NCI-H1694 (cell line): ENCODE data around the gene DCP1B.
A peak's percentile ranks its signal among the peaks of the same experiment; 100 is the strongest.
"Not testable (repeated sequence)": the region's sequence is repeated elsewhere in the genome, so short reads cannot be mapped to it uniquely, and the experiment has no call there.

ENCODE experiments used
- DNase-seq: peaks from one replicate; lab custom pipeline; 2025; lab: John Stamatoyannopoulos, UW

The DCP1B gene

DNA sequence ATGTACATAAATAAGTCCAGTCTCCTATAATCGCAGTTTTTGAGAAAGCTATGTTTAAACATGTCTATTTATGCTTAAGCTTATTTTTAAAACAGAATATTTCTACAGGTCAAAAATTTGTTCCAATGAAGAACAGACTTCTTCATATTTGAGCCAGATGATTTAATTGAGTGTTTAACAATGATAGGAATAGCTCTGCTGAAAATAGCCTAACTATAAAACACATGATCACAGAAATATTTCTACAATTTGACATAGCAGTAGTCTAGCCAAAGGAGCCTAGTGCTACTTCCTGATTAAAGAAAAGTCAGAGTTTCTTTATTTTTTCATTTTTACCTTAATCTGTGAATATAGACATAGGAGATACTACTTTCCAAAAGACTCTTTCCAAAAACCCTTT lies 29.4 kb downstream of the DCP1B start:
- DNase-seq: no peak

DNA sequence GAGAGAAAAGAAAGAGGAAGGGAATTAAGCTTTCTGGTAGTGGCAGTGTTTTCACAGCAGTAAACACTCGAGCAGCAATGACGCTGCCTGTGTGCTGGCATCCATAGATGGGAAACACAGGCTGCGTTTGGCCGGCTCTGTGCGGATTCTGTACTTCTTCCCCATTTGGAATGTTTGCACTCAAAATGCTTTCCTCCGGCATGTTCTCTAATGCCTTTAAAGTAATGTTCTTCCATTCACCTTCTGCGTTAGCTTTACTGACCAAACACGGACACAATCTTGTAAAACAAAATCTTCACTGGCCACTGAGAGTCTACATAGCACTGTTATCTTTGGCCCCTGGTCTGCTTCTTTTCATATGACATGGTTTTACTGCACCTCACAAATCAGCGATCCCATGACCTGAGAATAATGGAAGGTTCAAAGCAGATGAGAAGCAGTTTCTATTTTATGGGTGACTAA lies 31.4 kb downstream of the DCP1B start:
- DNase-seq: no peak

DNA sequence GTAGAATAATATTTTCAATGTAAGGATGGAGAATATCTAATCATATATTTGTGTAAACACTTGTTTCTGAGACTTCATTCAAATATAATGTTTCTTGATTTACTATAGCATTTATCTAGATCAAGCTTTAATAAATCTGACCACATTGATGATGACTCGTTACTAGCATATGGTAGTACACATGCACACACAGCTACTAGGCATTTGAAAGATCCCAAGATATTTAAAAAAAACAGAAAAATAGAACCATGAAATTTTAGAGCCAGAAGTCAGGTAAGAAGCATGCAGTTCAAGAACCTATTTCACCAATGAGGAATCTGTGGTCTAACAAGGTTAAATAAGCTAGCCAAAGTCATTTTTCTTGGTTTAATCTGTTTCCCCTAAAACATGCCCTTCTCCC lies 32.0 kb downstream of the DCP1B start:
- DNase-seq: no peak

DNA sequence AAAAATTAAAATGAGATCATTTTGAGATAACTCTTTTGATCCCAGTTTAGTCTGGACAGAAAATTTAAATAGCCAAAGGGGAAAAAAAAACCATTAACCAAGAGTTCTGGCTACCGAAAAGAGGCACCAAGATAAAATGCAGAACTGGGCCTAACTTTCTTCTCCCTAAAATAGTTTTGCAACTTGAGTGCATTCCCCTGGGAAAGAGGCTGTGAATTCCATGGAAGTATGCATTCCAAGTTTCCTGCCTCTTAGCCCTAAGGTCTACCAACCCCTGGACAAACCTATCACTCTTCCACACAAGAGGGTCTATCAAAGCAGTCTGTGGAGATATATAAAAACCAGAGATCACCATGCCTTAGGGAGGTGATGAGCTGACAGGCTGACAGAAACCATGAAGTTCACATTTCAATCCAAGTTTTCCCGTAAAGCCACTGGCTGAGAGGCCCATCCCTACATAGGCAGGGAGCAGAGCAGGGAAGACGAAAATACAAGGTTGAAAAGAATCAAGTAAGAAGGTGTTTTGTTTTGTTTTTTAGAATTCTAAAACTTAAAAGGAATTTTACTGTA lies 33.8 kb downstream of the DCP1B start:
- DNase-seq: no peak

DNA sequence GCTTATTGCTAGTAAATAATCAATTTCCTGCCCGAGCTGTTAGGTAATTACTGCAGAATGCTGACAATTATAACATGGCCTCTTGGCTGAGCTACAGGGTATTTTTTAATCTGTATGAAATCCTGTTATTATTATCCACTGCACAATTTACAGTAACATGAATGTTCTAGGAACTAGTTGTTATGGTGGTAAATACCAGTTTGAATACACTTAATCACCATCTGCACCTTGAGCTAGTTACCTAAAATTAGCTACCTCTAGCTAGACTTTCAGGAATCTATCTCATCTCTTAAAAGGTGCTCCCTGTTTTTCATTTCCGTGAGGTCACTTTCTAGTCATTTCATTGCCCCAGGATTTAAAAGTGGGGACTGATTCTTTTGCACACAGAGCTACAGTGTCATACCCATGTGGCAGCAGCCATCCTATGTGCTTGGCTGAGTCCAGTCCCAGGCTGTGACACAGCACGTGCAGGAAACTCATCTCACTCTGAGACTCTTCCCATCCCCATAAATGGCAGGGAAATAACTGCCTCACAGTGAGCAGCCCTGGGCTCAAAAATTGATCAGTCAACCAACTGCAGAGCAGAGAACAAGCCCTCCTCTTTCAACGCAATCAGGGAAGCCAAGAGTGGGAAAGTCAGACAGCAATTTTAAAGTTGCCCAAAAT lies 37.6 kb downstream of the DCP1B start:
- no peak for DNase-seq

DNA sequence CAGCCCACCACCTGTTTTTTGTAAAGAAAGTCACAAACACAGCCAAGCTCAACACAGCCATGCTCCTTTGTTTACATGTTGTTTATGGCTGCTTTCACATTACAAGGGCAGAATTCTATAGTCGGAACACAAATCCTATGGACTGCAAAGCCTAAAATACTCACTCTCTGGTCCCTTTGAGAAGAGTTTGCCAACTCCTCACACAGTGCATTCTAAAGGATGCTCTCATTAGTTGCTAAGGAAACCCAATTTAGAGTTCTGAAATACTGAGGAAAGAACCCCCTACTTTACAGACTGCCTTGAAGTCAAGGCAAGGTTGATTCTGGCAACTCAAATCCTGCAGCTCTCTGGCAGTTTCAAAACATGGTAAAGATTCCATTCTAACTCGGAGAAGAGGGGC lies 38.3 kb downstream of the DCP1B start:
- no peak for DNase-seq

DNA sequence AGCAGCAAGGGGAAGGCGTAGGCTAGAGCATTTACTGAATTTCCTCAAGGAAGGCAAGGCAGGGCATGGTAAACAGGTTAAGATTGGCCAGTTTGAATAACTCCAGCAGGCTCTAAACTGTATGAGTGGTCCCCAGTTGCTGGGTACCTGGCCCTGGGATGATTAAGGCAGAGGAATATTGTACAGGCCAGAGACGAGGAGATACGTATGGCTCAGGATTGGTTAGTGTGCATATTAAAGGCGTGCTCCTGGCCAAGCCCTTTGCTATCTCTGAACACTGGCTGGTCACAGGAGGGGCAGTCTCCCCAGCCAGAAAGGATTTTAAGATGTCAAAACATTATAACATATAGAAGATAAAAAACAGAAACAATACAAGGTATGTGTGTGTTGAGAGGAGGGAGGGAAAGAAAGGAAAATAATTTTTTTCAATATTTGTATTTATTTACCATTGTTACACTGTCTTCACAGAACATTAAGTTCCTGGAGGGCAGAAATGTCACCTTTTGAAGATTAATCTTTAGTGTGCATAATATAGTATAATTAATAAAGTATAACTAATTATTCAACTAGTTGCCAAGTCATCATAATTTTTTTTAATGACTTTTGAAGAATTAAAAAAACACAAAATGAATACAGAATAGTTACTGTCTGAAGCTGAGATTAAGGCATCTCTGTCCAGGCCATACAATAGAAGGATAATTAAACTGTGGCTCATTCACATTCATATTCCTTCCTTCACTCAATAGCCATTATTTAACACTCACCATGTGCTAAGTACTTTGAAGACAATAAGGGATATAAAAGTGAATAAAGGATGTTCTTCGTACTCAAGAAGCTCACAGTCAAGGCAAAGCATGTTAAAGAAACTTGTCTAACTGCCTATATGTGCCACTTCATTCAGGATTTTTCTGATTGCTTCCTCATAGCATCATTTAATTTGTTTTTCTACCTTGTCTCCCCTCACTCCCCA lies 41.9 kb downstream of the DCP1B start:
- DNase-seq: no peak

DNA sequence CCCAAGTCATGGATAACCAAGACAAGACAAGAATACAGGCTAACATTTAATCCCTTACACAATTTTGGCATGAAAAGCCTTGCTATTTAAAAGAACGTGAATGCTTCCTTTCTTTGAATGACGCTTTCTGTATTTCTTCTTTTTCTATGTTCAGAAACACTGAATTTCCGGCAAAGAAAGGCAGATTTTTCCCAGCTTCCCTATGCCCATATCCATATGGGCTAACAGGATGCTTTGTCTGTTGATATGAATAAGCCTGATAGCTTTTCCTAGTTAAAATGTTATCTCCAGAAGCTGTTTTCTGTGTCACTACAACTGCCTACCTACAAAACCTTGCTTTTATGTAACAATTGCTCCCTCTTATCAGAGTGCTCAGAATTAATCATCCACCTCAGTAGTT lies 47.5 kb downstream of the DCP1B start:
- DNase-seq: no peak

DNA sequence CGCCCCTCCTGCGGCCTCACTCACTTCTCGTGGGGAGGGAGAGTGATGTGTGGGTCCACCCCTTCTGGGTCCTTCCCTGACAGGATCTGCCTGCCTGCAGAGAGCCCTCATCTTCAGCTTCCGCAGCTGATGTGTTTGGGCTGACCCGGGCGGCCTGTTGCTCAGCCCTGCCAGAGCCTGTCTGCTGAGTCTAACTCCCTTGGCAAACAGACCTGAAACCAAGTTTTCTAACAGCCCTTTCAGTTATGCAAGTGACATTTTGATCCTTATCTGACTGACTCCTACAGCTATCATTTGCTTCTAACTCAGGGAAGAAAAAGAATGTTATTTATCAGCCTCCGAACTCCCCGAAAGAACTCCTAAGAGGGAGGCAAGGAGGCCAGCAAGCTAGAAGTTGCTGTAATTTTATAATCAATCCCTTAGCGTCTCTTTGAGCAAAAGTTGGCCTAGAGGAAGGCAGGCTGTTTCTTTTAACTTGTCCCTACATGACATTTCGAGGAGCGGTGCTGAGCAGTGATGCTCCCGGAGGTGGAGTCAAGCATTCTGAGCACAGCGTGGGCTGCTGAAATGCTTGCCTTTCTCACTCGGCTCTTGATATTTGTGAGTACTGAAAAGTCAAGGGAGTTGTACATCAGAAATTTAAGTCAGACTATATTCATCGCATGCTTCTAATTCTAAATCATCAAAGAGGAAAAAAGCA lies 54.3 kb downstream of the DCP1B start:
- no peak for DNase-seq

DNA sequence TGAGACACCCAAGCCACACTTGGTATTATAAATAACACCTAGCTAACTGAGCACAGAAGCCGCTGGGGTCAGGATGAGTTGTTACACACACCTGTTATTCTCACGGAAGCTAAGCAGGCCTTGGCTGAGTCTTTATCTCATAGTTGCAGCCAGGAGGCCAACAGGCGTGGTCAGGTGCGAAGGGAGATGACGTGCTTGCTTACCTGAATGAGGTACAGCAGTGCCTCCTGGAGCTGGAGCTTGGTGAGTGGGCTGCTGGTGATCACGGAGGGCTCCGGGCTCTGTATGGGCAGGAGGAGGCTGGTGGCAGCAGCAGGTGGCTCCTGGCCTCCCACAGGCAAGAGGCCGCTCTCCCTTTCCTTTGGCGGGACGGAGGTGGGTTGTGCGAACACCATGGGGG lies 55.4 kb downstream of the DCP1B start:
- DNase-seq: no peak

DNA sequence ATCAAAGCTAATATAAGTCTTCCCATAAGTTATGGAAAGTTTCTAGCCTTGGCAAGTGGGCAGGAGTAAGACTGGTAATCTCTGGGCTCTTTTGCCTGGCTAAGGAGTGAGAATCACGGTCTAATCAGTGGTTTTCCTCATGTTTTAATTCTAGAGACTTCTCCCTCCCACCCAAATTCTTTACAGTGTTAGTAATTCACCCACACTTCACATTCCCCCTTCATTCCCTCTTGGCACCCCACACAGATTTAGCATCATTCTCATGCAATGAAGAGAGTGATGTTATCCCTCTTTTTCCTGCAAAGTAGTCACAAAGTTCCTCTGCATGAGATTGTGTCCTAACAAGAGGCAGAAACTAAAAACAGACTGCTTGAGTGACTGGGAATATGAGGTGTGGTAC lies 57.2 kb downstream of the DCP1B start:
- DNase-seq: no peak

DNA sequence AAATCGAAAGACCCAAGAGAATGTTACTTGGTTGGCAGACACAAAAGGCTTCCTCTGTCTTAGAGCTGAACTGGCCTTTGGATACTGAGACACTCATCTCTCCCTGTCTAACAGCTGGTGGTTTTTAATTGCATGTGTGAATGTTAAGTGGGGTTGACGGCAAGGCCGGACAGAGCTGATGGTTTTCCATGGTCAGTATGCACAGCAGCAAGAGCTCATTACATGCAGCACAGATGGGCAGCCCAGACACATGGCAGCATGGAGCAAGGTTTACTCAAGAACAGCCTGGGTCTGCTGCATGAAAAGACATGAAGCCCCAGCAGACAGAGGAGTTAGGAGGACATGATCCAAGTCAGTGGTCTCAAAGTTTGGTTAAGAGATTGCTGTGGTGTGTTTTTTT lies 58.0 kb downstream of the DCP1B start:
- DNase-seq: no peak

DNA sequence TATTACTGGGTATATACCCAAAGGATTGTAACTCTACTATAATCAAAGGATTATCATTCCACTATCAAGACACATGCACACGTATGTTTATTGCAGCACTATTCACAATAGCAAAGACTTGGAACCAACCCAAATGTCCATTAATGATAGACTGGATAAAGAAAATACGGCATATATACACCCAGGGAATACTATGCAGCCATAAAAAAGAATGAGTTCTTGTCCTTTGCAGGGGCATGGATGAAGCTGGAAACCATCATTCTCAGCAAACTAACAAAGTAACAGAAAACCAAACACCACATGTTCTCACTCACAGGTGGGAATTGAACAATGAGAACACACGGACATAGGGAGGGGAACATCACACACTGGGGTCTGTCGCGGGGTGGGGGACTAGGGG lies 58.8 kb downstream of the DCP1B start:
- DNase-seq: not testable (repeated sequence)

DNA sequence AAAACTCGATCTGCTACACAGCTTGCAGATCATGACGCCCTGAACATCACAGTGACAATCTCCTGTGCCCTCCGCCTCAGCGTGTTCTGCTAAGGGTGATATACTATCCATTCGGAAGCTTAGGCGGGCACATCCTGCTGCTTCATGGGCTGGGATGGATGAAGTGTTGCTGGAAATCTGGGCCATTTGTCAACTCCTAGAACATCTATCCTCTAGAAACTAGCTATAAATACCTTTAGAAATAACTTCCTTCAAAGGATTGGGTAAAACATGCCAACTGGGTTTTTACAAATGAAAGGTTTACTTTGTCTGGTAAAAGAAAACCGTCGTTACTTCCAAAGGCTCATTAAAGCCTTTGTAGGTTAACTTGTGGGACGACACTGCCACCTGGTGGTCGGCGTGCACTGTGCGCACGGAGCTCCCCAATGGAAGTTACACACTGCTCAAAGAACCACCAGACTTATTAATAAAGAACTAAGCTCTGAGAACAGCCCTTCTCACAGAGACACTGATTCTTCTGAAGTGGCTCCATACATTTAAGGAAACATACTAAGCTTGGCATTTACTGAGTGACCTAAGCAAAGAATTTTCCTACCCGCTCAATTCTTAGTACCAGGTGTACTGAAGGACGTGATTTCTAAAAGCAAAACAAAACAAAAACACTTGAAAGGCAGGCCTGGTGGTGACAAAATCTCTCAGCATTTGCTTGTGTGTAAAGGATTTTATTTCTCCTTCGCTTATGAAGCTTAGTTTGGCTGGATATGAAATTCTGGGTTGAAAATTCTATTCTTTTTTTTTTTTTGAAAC lies 64.3 kb downstream of the DCP1B start:
- peak; percentile 90 for DNase-seq

DNA sequence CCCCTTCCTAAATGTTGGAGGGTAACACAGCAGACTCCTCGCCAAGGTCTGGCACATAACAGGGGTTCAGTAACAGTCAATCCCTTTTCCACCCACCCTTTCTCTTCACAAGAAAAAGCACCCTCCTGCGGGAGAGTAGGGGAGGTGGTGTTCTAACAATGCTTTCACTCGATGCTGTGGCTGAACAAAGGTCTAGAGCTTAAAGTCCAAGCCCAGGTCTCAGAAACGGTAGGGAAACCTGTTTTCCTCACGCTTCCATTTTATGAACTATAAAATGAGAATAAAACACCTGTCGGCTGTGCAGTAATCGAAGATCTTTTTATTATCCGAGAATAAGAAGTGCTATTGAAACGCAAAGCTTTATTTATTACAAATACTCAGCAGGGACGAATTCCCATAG lies 64.9 kb downstream of the DCP1B start:
- DNase-seq: no peak

DNA sequence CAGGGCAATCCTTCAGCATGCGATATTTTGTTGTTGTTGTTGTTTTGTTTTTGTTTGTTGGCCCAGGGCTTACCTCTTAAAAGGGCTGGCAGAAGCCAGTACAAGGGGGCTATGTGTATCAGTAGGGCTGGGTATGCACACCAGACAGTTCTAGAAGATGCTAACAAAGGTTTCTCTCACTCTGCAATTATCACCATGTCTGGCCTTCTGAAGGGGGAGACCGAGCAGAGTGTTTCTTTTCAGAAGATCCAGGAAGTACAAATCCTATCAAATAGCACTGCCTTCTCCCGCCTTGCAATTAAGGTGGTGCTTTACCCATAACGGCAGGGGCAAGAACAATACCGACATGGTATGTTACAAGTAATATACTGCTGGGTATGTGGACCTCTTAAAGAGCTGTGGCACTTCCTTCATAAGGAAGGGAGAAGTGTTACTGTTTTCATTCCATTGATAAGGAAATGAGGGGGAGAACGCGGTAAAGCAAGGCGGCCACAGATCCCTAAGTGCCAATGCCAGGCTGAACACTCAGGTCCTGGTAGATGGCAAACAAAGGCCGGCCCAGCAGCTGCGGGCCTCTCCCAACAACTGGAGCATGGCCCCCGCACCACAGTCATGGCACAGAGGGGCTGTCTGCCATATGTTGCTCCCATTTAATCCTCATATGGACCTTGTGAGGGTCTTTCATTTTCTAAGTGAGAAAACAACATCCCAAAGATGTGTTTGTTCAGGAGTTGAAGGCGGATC lies 66.6 kb downstream of the DCP1B start:
- no peak for DNase-seq

DNA sequence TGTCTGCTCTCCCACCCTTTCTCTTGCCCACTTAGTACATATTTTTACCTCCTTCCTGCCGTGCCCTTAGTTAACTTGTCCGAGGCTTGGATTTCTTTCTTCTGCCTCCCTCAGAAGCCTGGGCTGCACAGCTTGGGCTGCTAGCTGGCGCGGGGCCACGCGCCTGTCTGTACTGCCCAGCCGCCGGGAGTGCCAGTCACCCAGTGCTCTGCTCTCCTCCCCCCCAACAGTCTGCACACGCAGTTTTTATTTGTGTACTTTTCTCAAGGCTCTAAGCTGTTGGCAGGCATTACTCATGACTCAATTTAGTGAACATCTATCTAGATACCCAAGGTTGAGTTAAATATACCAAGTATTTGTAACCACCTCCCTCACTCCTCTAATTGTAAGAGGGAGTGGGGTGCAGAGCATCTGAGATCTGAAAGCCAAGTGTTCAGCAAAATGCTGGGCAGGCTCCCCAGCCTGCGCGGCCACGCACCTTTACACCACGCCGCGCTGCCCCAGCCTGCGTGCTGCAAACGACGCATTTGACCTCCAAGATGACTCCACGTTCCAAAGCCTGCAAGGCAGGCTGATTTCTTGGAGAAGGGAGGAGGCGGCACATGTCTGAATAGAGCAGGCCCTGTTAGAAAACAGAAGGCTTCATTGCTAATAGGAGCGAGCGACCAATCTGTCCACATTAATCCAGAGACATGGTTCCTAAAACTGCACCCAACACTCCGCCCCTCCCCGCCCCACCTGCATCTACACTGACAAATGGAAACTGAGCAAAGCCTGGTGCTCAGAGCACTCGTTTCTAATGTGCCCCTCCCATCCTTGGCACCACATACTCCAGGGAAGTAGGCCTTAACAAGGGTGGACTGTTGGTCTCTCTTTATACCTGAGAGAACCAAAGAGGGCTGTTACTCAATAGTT lies 67.6 kb downstream of the DCP1B start:
- DNase-seq: peak; percentile 97

DNA sequence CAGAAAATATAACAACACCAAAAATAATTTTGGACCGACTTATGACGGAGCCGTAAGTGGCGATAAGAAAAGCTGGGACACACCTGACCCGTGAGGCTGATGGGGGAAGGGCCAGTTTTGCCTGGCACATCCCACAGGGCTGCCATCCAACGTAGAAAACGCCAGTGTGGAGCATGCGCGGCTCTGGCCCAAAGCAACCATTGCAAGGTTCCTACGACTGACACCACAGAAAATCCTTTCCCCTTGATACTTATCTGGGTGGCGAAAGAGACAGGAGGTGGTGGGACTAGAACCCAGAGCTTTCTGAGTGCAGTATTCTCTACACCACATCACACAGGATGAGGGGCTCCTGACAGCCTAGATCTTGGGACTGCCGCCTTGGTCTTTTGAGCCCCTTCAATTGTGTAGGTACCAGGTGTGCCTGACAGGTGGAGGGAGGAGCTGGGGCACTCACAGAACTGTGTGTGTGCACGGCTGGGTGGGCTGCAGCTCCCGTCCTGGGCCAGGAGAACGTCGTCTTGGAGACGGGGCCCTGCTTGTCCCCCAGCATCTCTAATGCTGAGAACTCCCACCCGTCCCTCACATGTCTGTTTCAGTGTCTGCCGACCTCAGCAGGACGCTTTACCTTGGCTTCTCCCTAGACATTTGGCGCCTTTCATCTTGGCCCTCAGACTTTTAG lies 68.4 kb downstream of the DCP1B start:
- DNase-seq: no peak

DNA sequence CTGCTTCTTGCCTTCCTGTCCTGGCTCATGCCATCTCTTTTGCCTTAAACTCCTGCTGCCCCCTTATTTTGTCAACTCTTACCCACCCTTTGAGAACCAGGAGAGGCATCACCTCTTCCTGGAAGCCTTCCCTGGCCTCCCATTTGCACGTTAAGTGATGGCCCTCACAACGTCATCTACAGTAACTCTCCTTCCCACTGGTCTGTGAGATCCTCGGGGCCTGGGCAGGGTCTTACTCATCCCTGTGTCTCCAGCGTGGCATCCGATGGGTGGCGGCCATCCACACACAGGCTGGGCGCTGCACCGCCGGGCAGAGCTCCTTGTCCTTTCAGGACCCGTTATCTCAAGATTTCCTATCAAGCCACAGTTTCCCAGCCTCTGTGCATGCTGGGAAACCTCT lies 69.0 kb downstream of the DCP1B start:
- DNase-seq: no peak
